ENCODE measurements around the gene DHRS3. TPM values are rescaled to one million over a fixed set of nuclear protein-coding genes. Genes with fewer than 3 reads are reported as not detected.

Gene DHRS3
- polyA plus RNA-seq, 1 donor: 42.0 TPM

GRCh38 chr1:12591267-12591938 lies 26.6 kb downstream of the DHRS3 start:
- DNase-seq: no peak
- Histone ChIP-seq H3K4me1 (ENCODE audit: control insufficient read depth, insufficient read depth, low read length) (peaks cover 24% of the 10 kb centered on the region), H3K27me3 (ENCODE audit: control insufficient read depth, insufficient read depth, low read length) (no peaks in the 10 kb centered on the region), H3K36me3 (ENCODE audit: control insufficient read depth, insufficient read depth, low read length) (peaks cover 20% of the 10 kb centered on the region), H3K27ac (ENCODE audit: low read length) (no peak overlapping the region), H3K4me3 (ENCODE audit: low read length) (no peak overlapping the region), H3K9me3 (ENCODE audit: control insufficient read depth, low read depth, low read length) (no peaks in the 10 kb centered on the region)
- WGBS (ENCODE audit: insufficient coverage, low lambda C conversion rate): no CpG with 5 or more reads among the region's 19 CpGs

DNA sequence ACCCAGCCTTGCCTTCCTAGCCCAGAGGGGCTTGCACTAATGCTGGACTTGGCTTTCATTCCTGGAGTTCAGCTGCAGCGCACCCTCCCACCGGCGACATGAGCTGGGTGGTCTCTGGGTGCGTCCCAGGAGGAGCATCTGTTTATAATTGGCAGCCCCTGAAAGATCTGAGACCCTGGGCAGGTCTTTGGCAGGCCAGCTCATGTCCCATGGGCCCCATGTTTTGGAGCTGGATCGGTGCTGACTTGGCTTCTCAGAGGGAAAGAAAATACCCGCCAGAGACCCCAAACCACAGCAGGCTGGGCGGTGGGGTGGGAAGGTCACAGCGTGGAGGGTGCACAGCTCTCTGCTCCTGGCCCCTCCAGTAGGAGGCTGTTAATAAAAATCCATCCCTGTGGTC lies 29.3 kb downstream of the DHRS3 start:
- WGBS (ENCODE audit: insufficient coverage, low lambda C conversion rate): no CpG with 5 or more reads among the region's 8 CpGs
- Histone ChIP-seq H3K27me3 (ENCODE audit: control insufficient read depth, insufficient read depth, low read length) (no peaks in the 10 kb centered on the region), H3K36me3 (ENCODE audit: control insufficient read depth, insufficient read depth, low read length) (peaks cover 27% of the 10 kb centered on the region), H3K9me3 (ENCODE audit: control insufficient read depth, low read depth, low read length) (no peaks in the 10 kb centered on the region), H3K4me3 (ENCODE audit: low read length) (no peak overlapping the region), H3K4me1 (ENCODE audit: control insufficient read depth, insufficient read depth, low read length) (peaks cover 4% of the 10 kb centered on the region), H3K27ac (ENCODE audit: low read length) (no peak overlapping the region)
- no peak for DNase-seq

DNA sequence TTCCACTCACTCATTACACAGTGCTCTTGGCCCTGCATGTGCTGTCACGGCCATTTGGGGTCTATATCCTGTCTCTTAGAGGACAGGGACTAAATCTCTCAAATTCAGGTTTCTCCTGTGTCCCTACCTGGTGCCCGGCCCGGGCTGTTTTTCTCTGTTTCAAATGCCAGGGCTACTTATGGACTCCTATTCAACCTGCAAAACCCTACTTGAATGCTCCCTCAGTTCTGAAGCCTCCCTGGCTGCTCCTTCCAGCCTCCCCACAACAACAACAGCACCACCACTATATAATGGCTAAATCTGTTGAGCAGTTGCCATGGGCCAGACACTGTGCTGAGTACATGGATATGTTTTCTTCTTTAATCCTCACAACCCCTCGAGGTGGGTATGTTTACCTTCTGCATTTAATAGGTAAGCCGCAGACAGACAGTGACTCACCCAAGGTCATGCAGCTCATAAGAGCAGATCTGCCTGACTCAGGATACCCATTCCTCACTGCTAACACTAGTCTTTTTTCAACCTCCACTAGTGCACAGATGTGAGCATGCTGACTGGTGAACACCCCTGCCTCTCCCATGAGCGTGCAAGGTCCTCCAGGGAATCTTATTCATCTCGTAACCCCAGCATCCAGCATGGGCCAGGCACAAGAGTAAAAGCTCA lies 29.9 kb downstream of the DHRS3 start:
- Histone ChIP-seq H3K9me3 (ENCODE audit: control insufficient read depth, low read depth, low read length) (no peaks in the 10 kb centered on the region), H3K4me3 (ENCODE audit: low read length) (no peak overlapping the region), H3K4me1 (ENCODE audit: control insufficient read depth, insufficient read depth, low read length) (no peaks in the 10 kb centered on the region), H3K36me3 (ENCODE audit: control insufficient read depth, insufficient read depth, low read length) (peaks cover 27% of the 10 kb centered on the region), H3K27me3 (ENCODE audit: control insufficient read depth, insufficient read depth, low read length) (no peaks in the 10 kb centered on the region), H3K27ac (ENCODE audit: low read length) (no peak overlapping the region)
- WGBS (ENCODE audit: insufficient coverage, low lambda C conversion rate): no CpG with 5 or more reads among the region's 7 CpGs
- no peak for DNase-seq

GRCh38 chr1:12585951-12586942 lies 31.8 kb downstream of the DHRS3 start:
- H3K4me1 ChIP-seq (ENCODE audit: control insufficient read depth, insufficient read depth, low read length): no peaks in the 10 kb centered on the region
- no peaks in the 10 kb centered on the region for H3K27me3 ChIP-seq (ENCODE audit: control insufficient read depth, insufficient read depth, low read length)
- H3K27ac ChIP-seq (ENCODE audit: low read length): no peak overlapping the region
- no peak overlapping the region for H3K4me3 ChIP-seq (ENCODE audit: low read length)
- H3K36me3 ChIP-seq (ENCODE audit: control insufficient read depth, insufficient read depth, low read length): peaks cover 26% of the 10 kb centered on the region
- WGBS (ENCODE audit: insufficient coverage, low lambda C conversion rate): no CpG with 5 or more reads among the region's 19 CpGs
- no peaks in the 10 kb centered on the region for H3K9me3 ChIP-seq (ENCODE audit: control insufficient read depth, low read depth, low read length)
- no peak for DNase-seq

DNA sequence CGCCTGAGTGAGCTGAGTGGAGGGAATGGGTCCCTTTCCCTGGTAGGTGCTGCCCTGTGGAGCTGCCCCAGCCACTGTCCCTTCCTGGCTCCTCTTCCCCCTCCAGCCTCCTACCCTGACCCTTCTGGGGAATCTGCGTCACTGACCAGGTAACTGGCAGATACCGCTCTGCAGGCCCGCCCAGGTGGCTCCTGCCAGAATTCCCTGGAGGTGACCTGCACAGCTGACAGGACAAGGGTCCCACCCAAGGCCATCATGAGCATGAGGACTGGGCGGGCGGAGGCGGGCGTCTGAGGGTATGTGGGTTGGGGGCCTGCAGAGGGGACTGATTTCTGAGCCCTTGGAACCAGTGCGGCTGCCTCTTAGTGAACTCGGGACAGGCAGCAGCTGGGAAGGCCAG lies 32.5 kb downstream of the DHRS3 start:
- Histone ChIP-seq H3K36me3 (ENCODE audit: control insufficient read depth, insufficient read depth, low read length) (peaks cover 25% of the 10 kb centered on the region), H3K27ac (ENCODE audit: low read length) (no peak overlapping the region), H3K4me3 (ENCODE audit: low read length) (no peak overlapping the region), H3K27me3 (ENCODE audit: control insufficient read depth, insufficient read depth, low read length) (no peaks in the 10 kb centered on the region), H3K9me3 (ENCODE audit: control insufficient read depth, low read depth, low read length) (no peaks in the 10 kb centered on the region), H3K4me1 (ENCODE audit: control insufficient read depth, insufficient read depth, low read length) (no peaks in the 10 kb centered on the region)
- DNase-seq: no peak
- no CpG with 5 or more reads among the region's 10 CpGs for WGBS (ENCODE audit: insufficient coverage, low lambda C conversion rate)

- Histone ChIP-seq H3K27me3 (ENCODE audit: control insufficient read depth, insufficient read depth, low read length) (no peaks in the 10 kb centered on the region), H3K4me3 (ENCODE audit: low read length) (no peak overlapping the region), H3K27ac (ENCODE audit: low read length) (no peak overlapping the region), H3K36me3 (ENCODE audit: control insufficient read depth, insufficient read depth, low read length) (peaks cover 30% of the 10 kb centered on the region), H3K4me1 (ENCODE audit: control insufficient read depth, insufficient read depth, low read length) (no peaks in the 10 kb centered on the region), H3K9me3 (ENCODE audit: control insufficient read depth, low read depth, low read length) (no peaks in the 10 kb centered on the region)
- WGBS (ENCODE audit: insufficient coverage, low lambda C conversion rate): no CpG with 5 or more reads among the region's 6 CpGs
- DNase-seq: no peak
These were observed 33.0 kb downstream of the DHRS3 start for GRCh38 chr1:12584900-12585525.

DNA sequence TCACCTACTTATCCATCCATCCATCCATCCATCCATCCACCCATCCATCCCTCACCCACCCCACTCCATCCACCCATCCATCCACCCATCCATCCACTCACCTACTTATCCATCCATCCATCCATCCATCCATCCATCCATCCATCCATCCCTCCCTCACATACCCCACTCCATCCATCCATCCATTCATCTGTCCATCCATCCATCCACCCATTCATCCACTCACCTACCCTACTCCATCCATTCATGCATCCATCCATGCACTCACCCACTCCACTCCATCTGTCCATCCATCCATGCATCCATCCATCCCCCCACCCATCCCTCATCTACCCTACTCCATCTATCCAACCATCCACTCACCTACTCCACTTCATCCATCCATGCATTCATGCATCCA lies 34.5 kb downstream of the DHRS3 start:
- H3K36me3 ChIP-seq (ENCODE audit: control insufficient read depth, insufficient read depth, low read length): peaks cover 40% of the 10 kb centered on the region
- H3K4me1 ChIP-seq (ENCODE audit: control insufficient read depth, insufficient read depth, low read length): no peaks in the 10 kb centered on the region
- no peaks in the 10 kb centered on the region for H3K9me3 ChIP-seq (ENCODE audit: control insufficient read depth, low read depth, low read length)
- H3K4me3 ChIP-seq (ENCODE audit: low read length): no peak overlapping the region
- no peak overlapping the region for H3K27ac ChIP-seq (ENCODE audit: low read length)
- no peaks in the 10 kb centered on the region for H3K27me3 ChIP-seq (ENCODE audit: control insufficient read depth, insufficient read depth, low read length)
- DNase-seq: no peak

DNA sequence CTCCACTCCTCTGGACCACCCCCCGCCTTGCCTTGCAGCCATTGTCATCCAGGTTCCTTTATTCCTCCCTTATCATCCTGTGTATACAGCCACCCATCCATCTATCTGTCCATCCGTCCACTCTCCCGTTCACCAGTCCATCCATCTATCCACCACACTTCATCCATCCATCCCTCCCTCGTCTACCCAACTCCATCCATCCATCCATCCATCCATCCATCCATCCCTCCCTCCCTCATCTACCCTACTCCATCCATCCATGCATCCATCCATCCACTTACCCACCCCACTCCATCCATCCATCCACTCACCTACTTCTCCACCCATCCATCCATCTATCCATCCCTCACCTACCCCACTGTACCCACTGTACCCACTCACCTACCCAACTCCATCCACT lies 35.4 kb downstream of the DHRS3 start:
- no peaks in the 10 kb centered on the region for H3K27me3 ChIP-seq (ENCODE audit: control insufficient read depth, insufficient read depth, low read length)
- H3K36me3 ChIP-seq (ENCODE audit: control insufficient read depth, insufficient read depth, low read length): peaks cover 45% of the 10 kb centered on the region
- no peak overlapping the region for H3K4me3 ChIP-seq (ENCODE audit: low read length)
- WGBS (ENCODE audit: insufficient coverage, low lambda C conversion rate): 79% methylated on average over 2 of the region's 4 CpGs
- H3K9me3 ChIP-seq (ENCODE audit: control insufficient read depth, low read depth, low read length): no peaks in the 10 kb centered on the region
- H3K4me1 ChIP-seq (ENCODE audit: control insufficient read depth, insufficient read depth, low read length): no peaks in the 10 kb centered on the region
- H3K27ac ChIP-seq (ENCODE audit: low read length): no peak overlapping the region
- DNase-seq: no peak

GRCh38 chr1:12581179-12581578 lies 36.8 kb downstream of the DHRS3 start:
- DNase-seq: no peak
- peaks cover 55% of the 10 kb centered on the region for H3K36me3 ChIP-seq (ENCODE audit: control insufficient read depth, insufficient read depth, low read length)
- WGBS (ENCODE audit: insufficient coverage, low lambda C conversion rate): no CpG with 5 or more reads among the region's 5 CpGs
- no peak overlapping the region for H3K27ac ChIP-seq (ENCODE audit: low read length)
- H3K4me1 ChIP-seq (ENCODE audit: control insufficient read depth, insufficient read depth, low read length): no peaks in the 10 kb centered on the region
- no peaks in the 10 kb centered on the region for H3K27me3 ChIP-seq (ENCODE audit: control insufficient read depth, insufficient read depth, low read length)
- H3K9me3 ChIP-seq (ENCODE audit: control insufficient read depth, low read depth, low read length): no peaks in the 10 kb centered on the region
- H3K4me3 ChIP-seq (ENCODE audit: low read length): no peak overlapping the region
